Nucleus accumbens (tissue), 56 donors: Measurements from ENCODE around the gene IGFBP6.

Experiments
- DNase-seq, 56 donors: peaks; one replicate each; lab custom pipeline; 2025; lab: John Stamatoyannopoulos, UW

IGFBP6 gene, protein sequence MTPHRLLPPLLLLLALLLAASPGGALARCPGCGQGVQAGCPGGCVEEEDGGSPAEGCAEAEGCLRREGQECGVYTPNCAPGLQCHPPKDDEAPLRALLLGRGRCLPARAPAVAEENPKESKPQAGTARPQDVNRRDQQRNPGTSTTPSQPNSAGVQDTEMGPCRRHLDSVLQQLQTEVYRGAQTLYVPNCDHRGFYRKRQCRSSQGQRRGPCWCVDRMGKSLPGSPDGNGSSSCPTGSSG

GRCh38 chr12:53097564-53098353 lies at the start of gene IGFBP6:
Gene IGFBP6, plus strand, starts transcription at chr12:53097667. Its CDS starts 51 bp downstream, at chr12:53097718.
- peak in 23 of 56 donors; percentile 4 to 76 (median 35) for DNase-seq

DNA sequence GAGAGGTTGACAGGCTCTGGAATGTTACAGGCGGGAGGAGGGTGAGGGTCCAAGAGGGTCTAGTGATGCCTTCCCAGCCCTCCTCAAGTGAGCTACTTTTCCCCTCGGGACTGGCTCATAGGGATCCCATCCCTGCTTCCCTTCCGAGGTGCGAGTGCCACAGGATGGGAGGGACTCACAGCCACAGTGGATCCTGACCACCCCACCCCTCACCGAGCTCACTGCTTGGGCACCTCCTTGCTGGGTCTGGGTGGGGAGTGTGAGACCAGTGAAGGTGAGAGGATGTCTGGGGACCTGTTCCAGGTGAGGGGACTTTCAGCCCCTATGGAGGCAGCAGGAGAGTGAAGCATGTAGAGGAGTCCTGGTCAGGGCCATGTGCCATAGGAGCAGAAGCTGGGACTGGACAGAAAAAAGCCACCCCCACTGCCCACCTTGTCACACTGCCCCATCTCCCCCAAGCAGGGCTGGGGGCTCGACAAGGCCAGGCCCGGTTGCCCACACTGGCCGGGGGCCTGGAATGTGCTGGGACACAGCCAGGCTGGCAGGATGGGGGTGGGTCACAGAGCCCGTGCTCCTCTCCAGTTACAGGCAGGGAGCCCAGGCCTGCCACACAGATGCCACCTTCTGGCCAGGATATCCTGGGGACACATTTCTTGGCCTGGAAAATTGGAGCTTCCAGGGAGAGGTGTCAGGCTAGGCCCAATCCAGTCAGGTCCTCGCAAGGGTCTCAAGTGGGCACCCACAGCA lies 49.3 kb upstream of the IGFBP6 start:
- peak in 49 of 56 donors; percentile 24 to 79 (median 60) for DNase-seq

DNA sequence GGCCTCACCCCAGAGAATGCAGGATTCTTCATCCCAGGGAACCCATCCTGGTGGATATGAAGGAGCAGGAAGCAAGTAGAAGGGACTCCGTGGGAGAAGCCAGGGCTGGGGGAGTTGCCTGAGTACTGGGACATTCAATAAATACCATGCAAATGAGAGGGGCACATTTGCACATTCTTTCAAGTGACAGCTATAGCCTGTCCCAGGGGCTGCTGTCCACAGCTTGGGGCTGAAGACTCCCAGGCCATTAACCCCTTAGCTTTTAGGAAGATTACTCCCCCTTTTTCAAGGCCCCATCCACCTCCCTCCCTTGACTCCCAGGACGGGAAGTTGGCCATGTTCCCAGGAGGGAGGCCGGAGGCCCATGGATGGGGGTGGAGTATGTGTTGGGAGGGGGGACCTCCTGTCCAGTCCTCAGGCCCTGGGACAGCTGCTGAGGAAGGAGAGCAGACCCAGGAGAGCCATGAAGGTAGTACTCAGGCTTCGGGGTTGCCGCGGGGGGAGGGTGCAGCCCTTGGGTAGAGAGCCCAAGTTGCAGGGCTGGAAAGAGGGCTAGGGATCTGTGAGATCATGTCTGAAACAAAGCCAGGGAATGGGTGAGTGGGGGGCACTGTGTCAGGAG lies 48.6 kb upstream of the IGFBP6 start:
- DNase-seq = peak in 7 of 56 donors; percentile 38 to 63 (median 51)

DNA sequence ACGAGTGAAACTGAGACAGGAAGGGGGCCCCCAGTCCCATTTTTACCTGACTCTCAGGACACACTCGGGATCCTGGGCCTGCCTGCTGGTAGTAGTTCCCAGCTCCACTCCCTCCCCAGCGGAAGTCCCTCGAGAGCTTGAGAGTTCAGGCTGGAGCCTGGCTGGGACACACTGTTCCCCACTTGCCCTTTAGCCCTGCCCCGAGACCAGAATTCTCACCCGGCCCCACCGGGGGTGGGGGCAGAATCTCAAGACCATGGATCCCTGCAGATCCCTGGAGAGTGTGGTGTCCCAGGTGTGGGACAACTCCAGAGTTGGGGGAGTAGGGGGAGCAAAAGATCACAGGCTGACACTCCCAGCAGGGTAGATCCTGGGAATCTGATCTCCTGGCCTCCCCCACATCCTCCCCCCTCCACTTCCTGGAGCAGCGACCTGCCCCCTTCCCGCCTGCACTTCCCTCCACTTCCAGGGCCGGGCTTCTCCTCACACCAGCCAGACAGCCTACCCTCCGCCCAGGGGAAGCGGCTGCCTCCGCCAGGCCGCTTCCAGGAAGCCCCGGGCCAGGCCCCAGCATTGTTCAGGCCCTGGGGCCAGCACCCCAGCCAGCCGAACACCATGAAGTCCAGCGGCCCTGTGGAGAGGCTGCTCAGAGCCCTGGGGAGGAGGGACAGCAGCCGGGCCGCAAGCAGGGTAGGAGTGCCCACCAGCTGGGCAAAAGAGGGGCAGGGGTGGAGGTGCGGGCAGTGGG lies 47.7 kb upstream of the IGFBP6 start, which contains the start of gene TNS2:
Gene TNS2 (plus strand): TSS at position 495 of the 748 bp plus-strand sequence. CDS start 121 bp downstream, at position 616.
- peak in 10 of 56 donors; percentile 23 to 56 (median 46) for DNase-seq

DNA sequence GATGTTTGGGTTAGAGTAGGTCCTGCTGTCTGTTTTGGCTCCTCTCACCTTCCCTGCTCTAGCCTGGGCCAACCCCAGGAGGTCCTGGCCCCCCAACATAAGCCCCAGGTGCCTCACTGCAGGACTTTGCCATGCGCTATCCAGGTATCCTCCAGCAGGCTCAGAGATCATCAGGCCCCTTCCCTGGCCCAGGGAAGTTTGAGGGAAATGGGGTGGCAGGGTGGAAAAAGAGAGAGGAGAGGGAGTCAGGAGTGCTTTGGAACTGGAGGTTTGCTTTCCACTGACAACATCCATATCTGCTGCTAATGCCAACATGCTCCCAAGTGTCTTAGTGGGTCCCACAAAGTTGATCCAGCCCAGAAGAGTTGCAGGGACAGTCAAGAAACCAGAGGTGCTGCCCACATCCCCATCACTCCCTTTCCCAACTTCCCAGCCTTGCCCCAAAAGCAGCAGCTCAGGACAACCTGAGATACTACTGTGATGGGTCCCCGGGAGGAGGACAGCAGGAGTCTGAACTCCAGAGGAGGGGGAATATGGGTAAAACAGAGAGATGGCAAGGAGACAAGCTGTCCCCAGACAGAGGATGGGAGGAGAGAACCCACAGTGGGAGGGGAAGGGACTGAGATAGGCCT lies 46.9 kb upstream of the IGFBP6 start:
- peak in 2 of 56 donors; percentile 54 to 66 for DNase-seq

DNA sequence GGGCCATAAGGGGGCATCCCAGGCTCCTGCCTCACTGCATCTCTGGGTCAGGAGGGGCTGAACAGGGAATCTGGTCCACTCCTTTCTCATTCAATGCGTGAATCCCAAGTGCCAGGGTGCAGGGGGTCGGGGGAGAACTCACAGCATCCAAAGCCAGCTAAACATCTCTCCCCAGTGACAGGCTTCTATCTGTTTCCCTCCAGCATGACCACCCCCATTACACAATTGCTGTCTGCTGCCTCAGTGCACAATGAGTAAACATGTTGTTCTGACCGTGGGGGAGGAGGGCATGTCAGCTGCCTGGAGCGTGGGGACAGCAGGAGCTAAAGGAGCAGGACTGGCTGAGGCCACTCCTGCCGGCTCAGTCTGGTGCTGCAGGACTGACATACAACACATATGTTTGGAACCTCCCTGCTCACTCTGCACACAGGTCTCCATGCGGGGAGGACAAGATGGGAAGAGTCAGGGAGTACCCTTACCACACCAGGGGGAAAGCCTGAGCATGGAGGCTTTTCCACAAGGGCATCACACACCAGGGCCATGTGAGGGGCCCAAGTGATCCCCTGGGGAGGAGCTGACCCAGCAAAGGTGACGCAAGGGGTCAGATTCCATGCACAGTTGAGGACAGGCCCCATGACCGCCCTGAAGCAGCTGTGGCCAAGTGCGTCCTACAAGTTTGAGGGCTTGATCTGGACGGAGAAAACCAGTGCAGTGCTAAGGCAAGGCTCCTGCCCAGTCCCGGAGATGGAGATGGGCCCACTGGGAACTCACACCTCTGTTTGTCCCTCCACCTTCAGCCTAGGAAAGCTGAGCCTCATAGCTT lies 46.2 kb upstream of the IGFBP6 start:
- DNase-seq = peak in 54 of 56 donors; percentile 55 to 95 (median 85)

DNA sequence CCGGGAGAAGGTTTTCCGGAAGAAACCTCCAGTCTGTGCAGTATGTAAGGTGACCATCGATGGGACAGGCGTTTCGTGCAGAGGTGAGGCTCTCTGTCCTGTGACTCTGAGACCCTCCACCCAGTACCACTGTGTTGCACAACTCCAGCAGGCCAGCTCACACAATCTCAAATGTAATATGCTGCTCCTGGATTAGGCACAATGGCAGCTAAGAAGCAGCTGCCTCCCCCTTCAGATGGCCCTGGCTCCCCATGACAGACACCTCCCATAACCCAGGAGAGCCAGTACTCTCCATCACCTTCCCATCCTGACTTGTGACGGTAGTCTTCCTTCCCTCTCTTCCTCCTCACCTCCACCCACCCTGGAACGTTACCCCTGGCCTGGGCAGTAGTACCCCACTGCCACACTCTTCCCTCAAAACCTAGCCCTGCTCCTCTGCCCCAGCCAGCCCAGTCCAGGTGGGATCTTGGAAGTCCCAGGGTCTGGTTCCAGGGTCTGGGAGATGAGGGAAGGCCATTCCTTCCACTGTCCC lies 45.5 kb upstream of the IGFBP6 start:
- DNase-seq = no peak

DNA sequence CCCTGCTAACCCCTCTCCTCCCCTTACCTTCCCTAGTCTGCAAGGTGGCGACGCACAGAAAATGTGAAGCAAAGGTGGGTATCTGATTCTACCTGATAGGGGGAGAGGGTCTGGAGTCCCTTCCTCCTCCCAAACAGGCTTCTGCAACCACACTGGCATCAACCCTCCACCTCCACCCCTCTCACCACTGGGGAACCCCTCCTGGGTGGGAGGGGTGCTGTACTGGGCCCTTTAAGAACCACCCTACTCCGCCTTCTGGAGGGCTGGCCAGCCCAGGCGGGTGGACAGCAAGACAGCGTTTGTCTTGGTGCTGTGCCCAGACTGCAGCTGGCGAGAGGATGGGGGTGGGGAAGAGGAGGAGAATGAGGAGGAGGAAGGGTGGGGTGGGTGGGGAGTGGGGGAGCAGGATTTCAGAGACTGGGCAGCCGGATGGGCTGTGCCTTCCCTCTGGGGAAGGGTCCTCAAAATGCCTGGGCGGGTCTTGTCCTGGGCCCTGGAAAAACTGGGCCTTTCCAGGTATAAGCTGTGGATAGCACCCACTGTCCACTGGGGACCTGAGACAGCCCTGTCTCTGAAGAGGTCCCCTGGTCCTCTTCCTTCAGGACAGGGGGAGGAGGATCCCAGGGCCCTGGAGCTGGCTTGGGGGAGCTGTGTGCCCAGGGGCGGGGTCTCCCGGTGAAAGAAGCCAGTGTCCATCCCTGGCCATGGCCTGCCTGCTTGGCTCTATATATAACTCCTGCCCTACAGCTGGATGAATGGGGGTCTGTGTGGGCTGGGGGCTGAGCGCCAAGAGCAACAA lies 44.8 kb upstream of the IGFBP6 start:
- DNase-seq = peak in 55 of 56 donors; percentile 53 to 96 (median 87)

- DNase-seq = peak in 45 of 56 donors; percentile 29 to 79 (median 53)
These were observed 44.0 kb upstream of the IGFBP6 start for GRCh38 chr12:53053218-53054111.

DNA sequence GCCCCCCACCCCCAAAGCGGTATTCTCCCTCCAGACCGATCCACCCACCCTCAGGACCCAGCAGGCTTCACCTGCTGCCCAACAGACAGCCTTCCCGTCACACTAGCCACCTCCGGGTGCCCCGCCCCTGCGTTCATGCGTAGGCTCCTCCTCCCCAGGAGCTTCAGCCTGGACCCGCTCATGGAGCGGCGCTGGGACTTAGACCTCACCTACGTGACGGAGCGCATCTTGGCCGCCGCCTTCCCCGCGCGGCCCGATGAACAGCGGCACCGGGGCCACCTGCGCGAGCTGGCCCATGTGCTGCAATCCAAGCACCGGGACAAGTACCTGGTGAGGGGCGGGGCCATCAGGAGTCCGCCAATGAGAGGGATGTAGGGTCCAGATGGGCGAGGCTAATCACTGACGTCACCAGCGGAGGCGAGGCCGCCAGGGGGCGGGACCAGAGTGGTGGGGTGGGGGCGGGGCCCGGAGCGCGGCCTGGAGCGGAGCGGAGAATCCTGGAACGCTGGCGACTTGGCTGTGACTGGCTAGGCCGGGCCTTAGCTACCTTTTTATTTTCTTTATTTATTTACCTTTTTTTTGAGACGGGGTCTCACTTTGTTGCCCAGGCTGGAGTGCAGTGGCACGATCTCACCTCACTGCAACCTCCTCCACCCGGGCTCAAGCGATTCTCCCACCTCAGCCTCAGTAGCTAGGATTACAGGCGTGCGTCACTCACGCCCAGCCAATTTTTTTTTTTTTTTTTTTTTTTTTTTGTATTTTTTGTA lies 43.2 kb upstream of the IGFBP6 start:
- DNase-seq = peak; percentile 67 to 98 (median 94)

- DNase-seq = no peak
These were observed 41.8 kb upstream of the IGFBP6 start for GRCh38 chr12:53055471-53056266.

DNA sequence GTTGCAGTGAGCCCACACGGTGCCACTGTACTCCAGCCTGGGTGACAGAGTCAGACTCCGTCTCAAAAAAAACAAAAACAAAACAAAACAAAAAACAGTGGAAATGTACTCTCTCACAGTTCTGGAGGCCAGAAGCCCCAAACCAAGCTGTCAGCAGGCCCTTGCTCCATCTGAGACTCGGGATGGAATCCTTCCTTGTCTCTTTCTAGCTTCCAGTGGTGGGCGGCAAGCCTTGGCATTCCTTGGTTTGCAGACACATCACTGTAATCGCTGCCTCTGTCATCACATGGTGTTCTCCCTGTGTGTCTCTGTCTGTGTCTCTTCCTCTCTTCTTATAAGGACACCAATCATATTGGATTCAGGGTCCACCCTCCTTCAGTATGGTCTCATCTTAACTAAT lies 41.2 kb upstream of the IGFBP6 start:
- no peak for DNase-seq

- DNase-seq = no peak
These were observed 40.6 kb upstream of the IGFBP6 start for GRCh38 chr12:53056901-53057300.

DNA sequence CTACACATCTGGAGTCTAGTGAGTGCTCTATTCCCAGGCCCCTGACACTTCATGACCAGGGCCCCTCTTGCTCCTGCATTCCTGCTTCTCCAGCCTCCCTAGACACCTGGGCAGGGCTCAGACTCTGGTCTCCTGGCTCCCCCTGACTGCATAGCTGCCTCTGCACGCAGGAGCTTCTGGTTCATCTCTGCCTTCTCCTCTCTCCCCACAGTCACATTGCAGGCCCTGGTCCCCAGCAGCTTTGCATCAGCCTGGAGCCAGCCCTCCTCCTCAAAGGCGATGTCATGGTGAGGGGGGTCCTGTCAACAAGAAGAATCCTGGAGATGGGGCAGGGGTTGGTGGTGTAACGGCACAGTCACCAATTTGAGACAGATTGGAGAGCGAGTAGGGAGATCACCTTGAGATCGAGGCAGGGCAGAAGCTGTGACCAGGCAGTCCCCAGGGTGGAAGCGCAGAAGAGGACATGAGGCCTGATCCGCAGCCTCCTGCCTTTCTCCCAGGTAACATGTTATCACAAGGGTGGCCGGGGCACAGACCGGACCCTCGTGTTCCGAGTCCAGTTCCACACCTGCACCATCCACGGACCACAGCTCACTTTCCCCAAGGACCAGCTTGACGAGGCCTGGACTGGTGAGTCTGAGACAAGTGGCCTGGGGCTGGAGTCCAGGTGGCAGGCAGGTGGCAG lies 39.5 kb upstream of the IGFBP6 start:
- no peak for DNase-seq
